OCI-LY7 (cell line): ENCODE results near the gene NAA25.

Source experiments
- EZH2phosphoT487 ChIP-seq: fragments of 200-600 bp; sonication (generic); IDR thresholded peaks from 2 replicates; pipeline ENCODE4 v1.6.1; 2018; ENCODE audit warnings: low read depth, borderline replicate concordance, mild to moderate bottlenecking, mixed run types, antibody characterized with exemption, low read length, moderate library complexity, mixed read lengths
- TF ChIP-seq, protein P1 (sequence below): fragments of 200-600 bp; sonication (generic); conservative IDR thresholded peaks from 2 replicates; pipeline ENCODE4 v1.5.1; 2014; ENCODE audit warnings: mild to moderate bottlenecking, antibody characterized with exemption, low read length, moderate library complexity, mixed read lengths

DNA sequence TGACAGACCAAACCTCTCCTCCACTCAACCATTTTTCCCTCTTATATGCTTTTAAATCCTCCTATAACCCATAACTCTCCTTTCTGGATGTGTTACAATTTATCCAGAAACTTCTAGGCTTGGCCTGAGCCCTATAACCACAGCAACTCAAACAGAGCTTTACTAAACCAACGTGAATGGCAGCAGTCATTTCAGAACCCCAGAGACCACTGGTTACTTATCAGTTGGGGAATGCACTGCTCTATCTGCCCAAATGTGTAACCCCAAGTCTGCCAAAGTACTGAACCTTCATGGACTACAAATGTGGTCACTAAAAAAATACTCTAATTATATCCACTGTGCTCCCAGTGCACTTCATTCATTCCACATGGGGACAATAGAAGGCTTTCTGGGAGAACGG lies 42.0 kb downstream of the NAA25 start:
- TF ChIP-seq, protein P1, sequence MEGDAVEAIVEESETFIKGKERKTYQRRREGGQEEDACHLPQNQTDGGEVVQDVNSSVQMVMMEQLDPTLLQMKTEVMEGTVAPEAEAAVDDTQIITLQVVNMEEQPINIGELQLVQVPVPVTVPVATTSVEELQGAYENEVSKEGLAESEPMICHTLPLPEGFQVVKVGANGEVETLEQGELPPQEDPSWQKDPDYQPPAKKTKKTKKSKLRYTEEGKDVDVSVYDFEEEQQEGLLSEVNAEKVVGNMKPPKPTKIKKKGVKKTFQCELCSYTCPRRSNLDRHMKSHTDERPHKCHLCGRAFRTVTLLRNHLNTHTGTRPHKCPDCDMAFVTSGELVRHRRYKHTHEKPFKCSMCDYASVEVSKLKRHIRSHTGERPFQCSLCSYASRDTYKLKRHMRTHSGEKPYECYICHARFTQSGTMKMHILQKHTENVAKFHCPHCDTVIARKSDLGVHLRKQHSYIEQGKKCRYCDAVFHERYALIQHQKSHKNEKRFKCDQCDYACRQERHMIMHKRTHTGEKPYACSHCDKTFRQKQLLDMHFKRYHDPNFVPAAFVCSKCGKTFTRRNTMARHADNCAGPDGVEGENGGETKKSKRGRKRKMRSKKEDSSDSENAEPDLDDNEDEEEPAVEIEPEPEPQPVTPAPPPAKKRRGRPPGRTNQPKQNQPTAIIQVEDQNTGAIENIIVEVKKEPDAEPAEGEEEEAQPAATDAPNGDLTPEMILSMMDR, result no peak
- no peak for TF ChIP-seq EZH2phosphoT487
